K562 (cell line): Measurements from ENCODE around the gene DOK3. TPM values are rescaled to one million over a fixed set of nuclear protein-coding genes. Genes with fewer than 3 reads are reported as not detected.

Source experiments
- CBX8 ChIP-seq: fragments of 200-600 bp; sonication (generic); IDR thresholded peaks from 2 replicates; pipeline ENCODE4 v1.6.1; 2012; ENCODE audit warnings: borderline replicate concordance, mixed run types, low read depth, mild to moderate bottlenecking, moderate library complexity, mixed read lengths, low read length, control low read depth, inconsistent platforms; ENCODE audit not compliant: poor library complexity, severe bottlenecking; ENCODE audit errors: extremely low read depth
- DACH1 ChIP-seq: fragments of 450-650 bp; IDR thresholded peaks from 2 replicates; pipeline ENCODE4 v1.6.1; 2018; ENCODE audit not compliant: partially characterized antibody
- EHMT2 ChIP-seq: fragments of 450-650 bp; IDR thresholded peaks from 2 replicates; pipeline ENCODE4 v1.6.1; 2018; ENCODE audit warnings: antibody characterized with exemption
- ERF ChIP-seq: fragments of 450-650 bp; formaldehyde crosslinking; IDR thresholded peaks from 2 replicates; pipeline ENCODE4 v1.4.0; 2020; ENCODE audit warnings: mild to moderate bottlenecking, mixed read lengths
- GTF2E2 ChIP-seq: fragments of 200-800 bp; sonication (Bioruptor generic); IDR thresholded peaks from 2 replicates; pipeline ENCODE4 v1.6.1; 2016; ENCODE audit warnings: missing genetic modification characterization, missing compliant biosample characterization
- GTF2F1 ChIP-seq: IDR thresholded peaks from 2 replicates; pipeline ENCODE4 v1.6.1; 2011; ENCODE audit warnings: low read depth, low read length, improper control_type of control experiment
- HNRNPUL1 ChIP-seq: fragments of 200-400 bp; formaldehyde crosslinking; IDR thresholded peaks from 2 replicates; pipeline ENCODE4 v1.6.1; 2017; ENCODE audit warnings: low read length
- RFX1 ChIP-seq: fragments of 450-650 bp; IDR thresholded peaks from 2 replicates; pipeline ENCODE4 v1.6.1; 2016; ENCODE audit warnings: mild to moderate bottlenecking, moderate library complexity
- RHOXF2B ChIP-seq: fragments of 250-450 bp; sonication (Bioruptor Pico); conservative IDR thresholded peaks from 2 replicates; pipeline ENCODE4 v1.5.1; 2021
- TARDBP ChIP-seq: fragments of 450-650 bp; IDR thresholded peaks from 2 replicates; pipeline ENCODE4 v1.6.1; 2016
- ZNF384 ChIP-seq: IDR thresholded peaks from 2 replicates; pipeline ENCODE4 v1.6.1; 2012; ENCODE audit warnings: low read depth, low read length, improper control_type of control experiment
- polyA plus RNA-seq, 8 experiments: library from polyadenylated mRNA; depleted of rRNA in 4 of 8; stranded (reverse) in 5 of 8; unstranded in 3 of 8; fragments of >200 nt; fragmentation: Nextera tagmentation in 2 of 8; fragmentation: Illumina TruSeq in 1 of 8; extraction: Ambion mirVana in 2 of 8; extraction: Trizol in 1 of 8; gene quantifications; 2 replicates each; pipeline versions ENCODE4 v1.2.1 to v1.2.3, GENCODE V29; 2011 to 2014; ENCODE audit warnings: inconsistent platforms in 1 of 8, missing spikeins in 1 of 8
- total RNA-seq, 7 experiments: library from RNA; depleted of rRNA in 6 of 7; stranded (reverse); fragments of >200 nt in 6 of 7; fragmentation: Illumina TruSeq in 2 of 7; extraction: Trizol in 2 of 7; gene quantifications; 2 replicates each; pipeline versions ENCODE4 v1.2.1 to v1.2.3, GENCODE V29; 2011 to 2021; ENCODE audit warnings: low replicate concordance in 1 of 7
- TF ChIP-seq, protein P1 (sequence below): fragments of 450-650 bp; formaldehyde crosslinking; IDR thresholded peaks from 2 replicates; pipeline ENCODE4 v1.4.0; 2020; ENCODE audit warnings: mild to moderate bottlenecking, mixed read lengths
- TF ChIP-seq, protein P2 (sequence below): fragments of 250-450 bp; sonication (Bioruptor Pico); IDR thresholded peaks from 2 replicates; pipeline ENCODE4 v1.8.0; 2022; ENCODE audit warnings: inconsistent platforms
- TF ChIP-seq, protein P3 (sequence below), 2 experiments: fragments of 150-350 bp in 1 of 2; IDR thresholded peaks; 2 replicates each; pipeline ENCODE4 v1.6.1; 2012 to 2016; ENCODE audit warnings: low read depth in 2 of 2, low read length in 2 of 2, mild to moderate bottlenecking in 1 of 2, moderate library complexity in 1 of 2
- TF ChIP-seq, protein P4 (sequence below): fragments of 250-450 bp; sonication (Bioruptor Pico); IDR thresholded peaks from 2 replicates; pipeline ENCODE4 v1.4.0; 2020; ENCODE audit warnings: mild to moderate bottlenecking, moderate library complexity

The DOK3 gene
- total and polyA plus RNA-seq, 9 of the 15 experiments (the other 6 are each of a cell fraction or from before 2014, with no cell fraction given) = 1.3 to 23.0 (median 8.0) TPM

DNA sequence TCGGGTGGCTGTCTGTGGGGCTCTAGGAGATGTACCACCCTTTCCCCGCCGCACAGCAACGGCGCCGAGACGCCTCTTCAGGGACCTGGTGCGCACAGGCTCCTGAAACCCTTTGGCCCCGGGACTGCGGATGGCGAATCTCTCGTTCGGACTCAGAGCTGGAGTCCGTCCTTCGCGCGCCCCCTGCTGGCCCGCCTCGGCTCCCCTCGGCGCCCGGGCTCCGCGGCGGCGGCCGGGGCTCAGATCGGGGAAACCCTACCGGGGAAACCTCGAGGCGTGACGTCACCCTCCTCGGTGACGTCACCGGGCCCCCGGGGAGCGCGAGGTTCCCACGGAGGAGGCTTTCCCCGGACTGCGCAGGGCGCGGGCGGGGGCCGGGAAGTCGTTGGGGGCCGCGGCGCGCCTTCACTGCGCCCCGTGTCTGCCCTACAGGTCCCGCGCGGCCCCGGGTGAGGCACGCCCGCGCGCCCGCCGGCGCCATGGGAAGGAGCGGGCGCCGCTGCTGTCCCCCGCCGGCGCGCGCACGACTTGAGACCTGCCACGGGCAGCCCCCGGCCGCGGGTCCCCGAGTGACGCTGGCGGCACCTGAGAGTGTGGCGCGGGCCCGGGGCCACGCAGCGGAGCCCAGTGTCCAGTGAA is 55.1 kb downstream of the DOK3 start (continued):
- TF ChIP-seq, protein P1, sequence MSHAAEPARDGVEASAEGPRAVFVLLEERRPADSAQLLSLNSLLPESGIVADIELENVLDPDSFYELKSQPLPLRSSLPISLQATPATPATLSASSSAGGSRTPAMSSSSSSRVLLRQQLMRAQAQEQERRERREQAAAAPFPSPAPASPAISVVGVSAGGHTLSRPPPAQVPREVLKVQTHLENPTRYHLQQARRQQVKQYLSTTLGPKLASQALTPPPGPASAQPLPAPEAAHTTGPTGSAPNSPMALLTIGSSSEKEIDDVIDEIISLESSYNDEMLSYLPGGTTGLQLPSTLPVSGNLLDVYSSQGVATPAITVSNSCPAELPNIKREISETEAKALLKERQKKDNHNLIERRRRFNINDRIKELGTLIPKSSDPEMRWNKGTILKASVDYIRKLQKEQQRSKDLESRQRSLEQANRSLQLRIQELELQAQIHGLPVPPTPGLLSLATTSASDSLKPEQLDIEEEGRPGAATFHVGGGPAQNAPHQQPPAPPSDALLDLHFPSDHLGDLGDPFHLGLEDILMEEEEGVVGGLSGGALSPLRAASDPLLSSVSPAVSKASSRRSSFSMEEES (CRISPR knock-in tag) = no peak
- TF ChIP-seq EHMT2 = no peak
- no peak for TF ChIP-seq RHOXF2B (CRISPR knock-in tag)
- no peak for TF ChIP-seq CBX8
- TF ChIP-seq RFX1 = no peak
- TF ChIP-seq HNRNPUL1 = no peak
- no peak for TF ChIP-seq GTF2E2 (tag)
- no peak for TF ChIP-seq GTF2F1
- TF ChIP-seq DACH1 = no peak
- TF ChIP-seq, protein P2, sequence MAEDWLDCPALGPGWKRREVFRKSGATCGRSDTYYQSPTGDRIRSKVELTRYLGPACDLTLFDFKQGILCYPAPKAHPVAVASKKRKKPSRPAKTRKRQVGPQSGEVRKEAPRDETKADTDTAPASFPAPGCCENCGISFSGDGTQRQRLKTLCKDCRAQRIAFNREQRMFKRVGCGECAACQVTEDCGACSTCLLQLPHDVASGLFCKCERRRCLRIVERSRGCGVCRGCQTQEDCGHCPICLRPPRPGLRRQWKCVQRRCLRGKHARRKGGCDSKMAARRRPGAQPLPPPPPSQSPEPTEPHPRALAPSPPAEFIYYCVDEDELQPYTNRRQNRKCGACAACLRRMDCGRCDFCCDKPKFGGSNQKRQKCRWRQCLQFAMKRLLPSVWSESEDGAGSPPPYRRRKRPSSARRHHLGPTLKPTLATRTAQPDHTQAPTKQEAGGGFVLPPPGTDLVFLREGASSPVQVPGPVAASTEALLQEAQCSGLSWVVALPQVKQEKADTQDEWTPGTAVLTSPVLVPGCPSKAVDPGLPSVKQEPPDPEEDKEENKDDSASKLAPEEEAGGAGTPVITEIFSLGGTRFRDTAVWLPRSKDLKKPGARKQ (CRISPR knock-in tag) = no peak
- TF ChIP-seq ZNF384 = 0 out of 2 replicates have a peak, but pooled peaks have one; percentile 22
- TF ChIP-seq, protein P3, sequence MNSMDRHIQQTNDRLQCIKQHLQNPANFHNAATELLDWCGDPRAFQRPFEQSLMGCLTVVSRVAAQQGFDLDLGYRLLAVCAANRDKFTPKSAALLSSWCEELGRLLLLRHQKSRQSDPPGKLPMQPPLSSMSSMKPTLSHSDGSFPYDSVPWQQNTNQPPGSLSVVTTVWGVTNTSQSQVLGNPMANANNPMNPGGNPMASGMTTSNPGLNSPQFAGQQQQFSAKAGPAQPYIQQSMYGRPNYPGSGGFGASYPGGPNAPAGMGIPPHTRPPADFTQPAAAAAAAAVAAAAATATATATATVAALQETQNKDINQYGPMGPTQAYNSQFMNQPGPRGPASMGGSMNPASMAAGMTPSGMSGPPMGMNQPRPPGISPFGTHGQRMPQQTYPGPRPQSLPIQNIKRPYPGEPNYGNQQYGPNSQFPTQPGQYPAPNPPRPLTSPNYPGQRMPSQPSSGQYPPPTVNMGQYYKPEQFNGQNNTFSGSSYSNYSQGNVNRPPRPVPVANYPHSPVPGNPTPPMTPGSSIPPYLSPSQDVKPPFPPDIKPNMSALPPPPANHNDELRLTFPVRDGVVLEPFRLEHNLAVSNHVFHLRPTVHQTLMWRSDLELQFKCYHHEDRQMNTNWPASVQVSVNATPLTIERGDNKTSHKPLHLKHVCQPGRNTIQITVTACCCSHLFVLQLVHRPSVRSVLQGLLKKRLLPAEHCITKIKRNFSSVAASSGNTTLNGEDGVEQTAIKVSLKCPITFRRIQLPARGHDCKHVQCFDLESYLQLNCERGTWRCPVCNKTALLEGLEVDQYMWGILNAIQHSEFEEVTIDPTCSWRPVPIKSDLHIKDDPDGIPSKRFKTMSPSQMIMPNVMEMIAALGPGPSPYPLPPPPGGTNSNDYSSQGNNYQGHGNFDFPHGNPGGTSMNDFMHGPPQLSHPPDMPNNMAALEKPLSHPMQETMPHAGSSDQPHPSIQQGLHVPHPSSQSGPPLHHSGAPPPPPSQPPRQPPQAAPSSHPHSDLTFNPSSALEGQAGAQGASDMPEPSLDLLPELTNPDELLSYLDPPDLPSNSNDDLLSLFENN (IDR thresholded peaks at IDR 0.05; ENCODE audit: low read depth in 2 of 2, low read length in 2 of 2) = no peak
- peak; percentile 91 for TF ChIP-seq TARDBP
- TF ChIP-seq, protein P4, sequence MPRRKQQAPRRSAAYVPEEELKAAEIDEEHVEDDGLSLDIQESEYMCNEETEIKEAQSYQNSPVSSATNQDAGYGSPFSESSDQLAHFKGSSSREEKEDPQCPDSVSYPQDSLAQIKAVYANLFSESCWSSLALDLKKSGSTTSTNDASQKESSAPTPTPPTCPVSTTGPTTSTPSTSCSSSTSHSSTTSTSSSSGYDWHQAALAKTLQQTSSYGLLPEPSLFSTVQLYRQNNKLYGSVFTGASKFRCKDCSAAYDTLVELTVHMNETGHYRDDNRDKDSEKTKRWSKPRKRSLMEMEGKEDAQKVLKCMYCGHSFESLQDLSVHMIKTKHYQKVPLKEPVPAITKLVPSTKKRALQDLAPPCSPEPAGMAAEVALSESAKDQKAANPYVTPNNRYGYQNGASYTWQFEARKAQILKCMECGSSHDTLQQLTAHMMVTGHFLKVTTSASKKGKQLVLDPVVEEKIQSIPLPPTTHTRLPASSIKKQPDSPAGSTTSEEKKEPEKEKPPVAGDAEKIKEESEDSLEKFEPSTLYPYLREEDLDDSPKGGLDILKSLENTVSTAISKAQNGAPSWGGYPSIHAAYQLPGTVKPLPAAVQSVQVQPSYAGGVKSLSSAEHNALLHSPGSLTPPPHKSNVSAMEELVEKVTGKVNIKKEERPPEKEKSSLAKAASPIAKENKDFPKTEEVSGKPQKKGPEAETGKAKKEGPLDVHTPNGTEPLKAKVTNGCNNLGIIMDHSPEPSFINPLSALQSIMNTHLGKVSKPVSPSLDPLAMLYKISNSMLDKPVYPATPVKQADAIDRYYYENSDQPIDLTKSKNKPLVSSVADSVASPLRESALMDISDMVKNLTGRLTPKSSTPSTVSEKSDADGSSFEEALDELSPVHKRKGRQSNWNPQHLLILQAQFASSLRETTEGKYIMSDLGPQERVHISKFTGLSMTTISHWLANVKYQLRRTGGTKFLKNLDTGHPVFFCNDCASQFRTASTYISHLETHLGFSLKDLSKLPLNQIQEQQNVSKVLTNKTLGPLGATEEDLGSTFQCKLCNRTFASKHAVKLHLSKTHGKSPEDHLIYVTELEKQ (CRISPR knock-in tag) = no peak
- 0 out of 2 replicates have a peak, but pooled peaks have one; percentile 20 for TF ChIP-seq ERF (CRISPR knock-in tag)
